Measurements from ENCODE around the gene CYSRT1. TPM values are rescaled to one million over a fixed set of nuclear protein-coding genes. Genes with fewer than 3 reads are reported as not detected.
"Not testable (repeated sequence)": the region's sequence is repeated elsewhere in the genome, so short reads cannot be mapped to it uniquely, and the experiment has no call there.

The CYSRT1 gene
- total RNA-seq, 1 experiment from 2014 or later = 3.0 TPM

DNA sequence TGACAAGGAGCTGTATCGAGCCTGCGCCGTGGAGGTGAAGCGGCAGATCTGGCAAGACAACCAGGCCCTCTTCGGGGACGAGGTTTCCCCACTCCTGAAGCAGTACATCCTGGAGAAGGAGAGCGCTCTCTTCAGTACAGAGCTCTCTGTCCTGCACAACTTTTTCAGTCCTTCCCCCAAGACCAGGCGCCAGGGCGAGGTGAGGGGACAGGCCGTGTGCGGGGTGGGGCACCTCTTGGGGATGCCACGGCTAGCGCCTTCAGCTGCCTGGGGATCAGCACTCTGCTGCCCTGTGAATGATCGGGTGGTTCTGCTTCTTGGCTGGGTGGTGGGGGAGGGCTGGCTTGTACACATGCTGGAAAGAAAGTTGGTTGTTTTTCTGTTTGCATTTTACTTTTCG lies 31.9 kb downstream of the CYSRT1 start:
- no peaks in the 10 kb centered on the region for H3K9me3 Mint-ChIP-seq (ENCODE audit: low read depth, unreplicated experiment)
- peaks cover 42% of the 10 kb centered on the region for H3K36me3 Mint-ChIP-seq (ENCODE audit: insufficient read depth, unreplicated experiment)
- no peak overlapping the region for H3K27ac Mint-ChIP-seq (ENCODE audit: unreplicated experiment)
- TF ChIP-seq CTCF (IDR thresholded peaks at IDR 0.05; ENCODE audit: unreplicated experiment) = no peak
- TSS peak; percentile 32 for BruUV-seq (replicated peaks)
- H3K4me3 Mint-ChIP-seq (ENCODE audit: low read depth, unreplicated experiment) = no peak overlapping the region
- CTCF ChIA-PET = no interaction called here
- peaks cover 6% of the 10 kb centered on the region for H3K4me1 Mint-ChIP-seq (ENCODE audit: low read depth, unreplicated experiment)
- intact Hi-C loops (cut with micrococcal nuclease; ENCODE audit: unreplicated experiment) = no loop called here
- H3K27me3 Mint-ChIP-seq (ENCODE audit: unreplicated experiment) = no peaks in the 10 kb centered on the region
- DNase-seq = no peak

DNA sequence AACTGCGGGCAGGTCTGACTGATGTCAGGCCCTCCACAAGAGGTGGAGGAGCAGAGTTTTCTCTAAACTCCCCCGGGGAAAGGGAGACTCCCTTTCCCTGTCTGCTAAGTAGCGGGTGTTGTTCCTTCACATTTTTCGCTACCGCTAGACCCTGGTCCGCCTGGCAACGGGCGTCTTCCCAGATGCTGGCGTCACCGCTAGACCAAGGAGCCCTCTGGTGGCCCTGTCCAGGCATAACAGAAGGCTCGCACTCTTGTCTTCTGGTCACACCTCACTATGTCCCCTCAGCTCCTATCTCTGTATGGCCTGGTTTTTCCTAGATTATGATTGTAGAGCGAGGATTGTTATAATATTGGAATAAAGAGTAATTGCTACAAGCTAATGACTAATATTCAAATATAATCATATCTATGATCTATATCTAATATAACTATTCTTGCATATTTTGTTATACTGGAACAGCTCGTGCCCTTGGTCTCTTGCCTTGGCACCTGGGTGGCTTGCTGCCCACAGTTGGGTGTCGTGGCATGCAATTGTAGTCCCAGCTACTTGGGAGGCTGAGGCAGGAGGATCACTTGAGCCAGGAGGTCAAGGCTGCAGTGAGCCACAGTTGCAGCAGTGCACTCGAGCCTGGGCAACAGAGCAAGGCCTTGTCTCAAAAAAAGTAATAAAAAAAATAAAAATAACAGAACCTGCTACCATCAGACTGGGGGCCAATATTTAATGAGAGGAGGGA lies 37.4 kb downstream of the CYSRT1 start:
- intact Hi-C loops (cut with micrococcal nuclease; ENCODE audit: unreplicated experiment); H3K27ac Mint-ChIP-seq (ENCODE audit: unreplicated experiment): not testable (repeated sequence)
- CTCF ChIA-PET = interaction anchor here (0.7 kb wide), 1 partner anchor 11 kb away, joined by 3 read pairs; no protein-coding TSS in a partner anchor

DNA sequence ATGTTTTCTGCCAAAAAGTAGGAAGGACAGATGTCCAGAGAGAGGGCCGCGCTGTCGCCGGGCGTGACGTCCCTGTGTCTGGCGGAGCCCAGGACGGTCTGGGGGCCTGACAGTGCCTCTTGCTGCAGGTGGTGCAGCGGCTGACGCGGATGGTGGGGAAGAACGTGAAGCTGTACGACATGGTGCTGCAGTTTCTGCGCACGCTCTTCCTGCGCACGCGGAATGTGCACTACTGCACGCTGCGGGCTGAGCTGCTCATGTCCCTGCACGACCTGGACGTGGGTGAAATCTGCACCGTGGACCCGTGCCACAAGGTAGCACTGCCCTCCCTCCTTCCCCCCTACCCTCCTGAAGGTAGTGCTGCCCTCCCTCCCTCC lies 37.9 kb downstream of the CYSRT1 start:
- intact Hi-C loops (cut with micrococcal nuclease; ENCODE audit: unreplicated experiment) = no loop called here
- Mint-ChIP-seq H3K9me3 (ENCODE audit: low read depth, unreplicated experiment) (no peaks in the 10 kb centered on the region), H3K27me3 (ENCODE audit: unreplicated experiment) (no peaks in the 10 kb centered on the region), H3K4me1 (ENCODE audit: low read depth, unreplicated experiment) (peaks cover 8% of the 10 kb centered on the region), H3K4me3 (ENCODE audit: low read depth, unreplicated experiment) (no peak overlapping the region), H3K36me3 (ENCODE audit: insufficient read depth, unreplicated experiment) (peaks cover 31% of the 10 kb centered on the region), H3K27ac (ENCODE audit: unreplicated experiment) (no peak overlapping the region)
- no peak for DNase-seq
- no peak for TF ChIP-seq CTCF (IDR thresholded peaks at IDR 0.05; ENCODE audit: unreplicated experiment)
- CTCF ChIA-PET = no interaction called here
- no TSS peak for BruUV-seq (replicated peaks)

More for the DNA sequence above, 37.4 kb downstream of the CYSRT1 start:
- H3K9me3 Mint-ChIP-seq (ENCODE audit: low read depth, unreplicated experiment); DNase-seq; BruUV-seq (replicated peaks); H3K27me3 Mint-ChIP-seq (ENCODE audit: unreplicated experiment); H3K4me1 Mint-ChIP-seq (ENCODE audit: low read depth, unreplicated experiment); H3K4me3 Mint-ChIP-seq (ENCODE audit: low read depth, unreplicated experiment): not testable (repeated sequence)
- H3K36me3 Mint-ChIP-seq (ENCODE audit: insufficient read depth, unreplicated experiment) = peaks cover 31% of the 10 kb centered on the region

GRCh38 chr9:137263506-137263905 lies 38.5 kb downstream of the CYSRT1 start:
- BruUV-seq (replicated peaks) = no TSS peak
- intact Hi-C loops (cut with micrococcal nuclease; ENCODE audit: unreplicated experiment) = no loop called here
- Mint-ChIP-seq H3K4me3 (ENCODE audit: low read depth, unreplicated experiment) (no peak overlapping the region), H3K27ac (ENCODE audit: unreplicated experiment) (no peak overlapping the region), H3K36me3 (ENCODE audit: insufficient read depth, unreplicated experiment) (peaks cover 27% of the 10 kb centered on the region), H3K9me3 (ENCODE audit: low read depth, unreplicated experiment) (no peaks in the 10 kb centered on the region), H3K4me1 (ENCODE audit: low read depth, unreplicated experiment) (peaks cover 12% of the 10 kb centered on the region), H3K27me3 (ENCODE audit: unreplicated experiment) (no peaks in the 10 kb centered on the region)
- no peak for TF ChIP-seq CTCF (IDR thresholded peaks at IDR 0.05; ENCODE audit: unreplicated experiment)
- DNase-seq = no peak
- CTCF ChIA-PET = no interaction called here

- no peaks in the 10 kb centered on the region for H3K27me3 Mint-ChIP-seq (ENCODE audit: unreplicated experiment)
- intact Hi-C loops (cut with micrococcal nuclease; ENCODE audit: unreplicated experiment) = no loop called here
- H3K27ac Mint-ChIP-seq (ENCODE audit: unreplicated experiment) = no peak overlapping the region
- no TSS peak for BruUV-seq (replicated peaks)
- TF ChIP-seq CTCF (IDR thresholded peaks at IDR 0.05; ENCODE audit: unreplicated experiment) = no peak
- peaks cover 18% of the 10 kb centered on the region for H3K4me1 Mint-ChIP-seq (ENCODE audit: low read depth, unreplicated experiment)
- no peak for DNase-seq
- CTCF ChIA-PET = no interaction called here
- H3K9me3 Mint-ChIP-seq (ENCODE audit: low read depth, unreplicated experiment) = no peaks in the 10 kb centered on the region
- peaks cover 31% of the 10 kb centered on the region for H3K36me3 Mint-ChIP-seq (ENCODE audit: insufficient read depth, unreplicated experiment)
- no peak overlapping the region for H3K4me3 Mint-ChIP-seq (ENCODE audit: low read depth, unreplicated experiment)
Observed at GRCh38 chr9:137264067-137264466, 39.1 kb downstream of the CYSRT1 start.

Measured in Calu3 (cell line).